Activated CD4-positive, alpha-beta T cell treated with anti-CD3 and anti-CD28 coated beads for 24 hours (primary cell): ENCODE measurements around the gene SPACA7.

ENCODE experiments used
- DNase-seq, 2 donors: peaks; one replicate each; pipeline ENCODE4 v3.0.0-alpha.2; 2020; ENCODE audit warnings: low read depth in 2 of 2

The SPACA7 gene, protein sequence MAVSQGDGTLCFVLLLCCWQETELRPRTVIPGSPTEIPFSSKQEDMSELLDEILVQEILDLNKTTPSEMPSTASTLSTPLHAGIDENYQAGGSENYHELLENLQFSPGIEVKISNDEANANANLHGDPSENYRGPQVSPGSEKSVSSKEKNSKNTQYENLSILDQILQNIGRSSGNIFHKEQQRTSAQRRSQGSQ

DNA sequence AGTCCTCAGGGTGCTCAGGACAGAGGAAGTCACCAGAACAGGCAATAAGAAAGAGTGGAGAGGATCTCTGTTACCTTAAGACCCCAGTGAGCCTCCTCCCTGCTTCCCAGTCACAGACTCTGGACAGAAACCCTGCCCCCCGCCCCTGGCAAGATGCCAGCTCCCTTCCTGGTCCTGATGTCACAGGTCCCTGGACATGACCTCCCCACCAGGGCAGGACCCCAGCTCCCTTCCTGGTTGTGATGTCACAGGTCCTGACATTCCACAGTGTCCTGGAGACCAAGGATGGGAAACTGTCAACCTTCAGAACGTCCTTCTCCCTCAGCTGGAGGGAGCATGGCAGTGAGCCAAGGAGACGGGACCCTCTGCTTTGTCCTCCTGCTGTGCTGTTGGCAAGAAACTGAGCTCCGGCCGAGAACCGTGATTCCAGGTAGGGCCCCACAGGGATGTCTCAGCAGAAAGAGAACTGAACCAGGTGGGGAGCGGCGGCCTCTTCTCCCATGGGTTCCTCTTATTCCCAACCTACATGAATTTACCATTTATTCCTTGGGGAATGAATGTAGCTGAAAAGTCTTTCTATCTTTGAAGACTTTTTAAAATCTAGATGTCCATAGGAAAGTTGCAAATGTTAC, at the start of gene SPACA7:
SPACA7 (plus strand) TSS at position 306 of the 632 bp plus-strand sequence; CDS start at position 337, 31 bp downstream.
- no peak for DNase-seq

- no peak for DNase-seq
These were observed 49.3 kb upstream of the SPACA7 start for GRCh38 chr13:112326821-112327370.

DNA sequence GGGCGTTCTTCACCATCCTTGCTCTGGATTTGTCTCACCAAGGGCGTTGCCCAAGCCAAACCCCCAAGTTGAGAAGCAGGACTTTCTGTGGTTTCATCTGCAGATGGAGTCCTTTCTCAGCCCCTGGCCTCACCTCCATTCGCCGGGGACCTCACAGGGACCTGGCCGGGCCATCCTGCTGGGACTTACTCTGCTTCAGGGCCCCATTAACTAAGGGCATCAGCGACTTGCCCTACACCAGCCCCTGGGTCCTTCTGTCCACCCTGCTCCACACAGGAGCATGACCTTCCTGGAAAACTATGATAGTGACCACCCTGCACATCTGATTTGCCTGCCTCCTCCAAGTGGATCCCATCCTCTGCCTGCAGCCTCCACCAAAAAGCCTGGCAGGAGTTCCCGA, 47.2 kb upstream of the SPACA7 start:
- no peak for DNase-seq

DNA sequence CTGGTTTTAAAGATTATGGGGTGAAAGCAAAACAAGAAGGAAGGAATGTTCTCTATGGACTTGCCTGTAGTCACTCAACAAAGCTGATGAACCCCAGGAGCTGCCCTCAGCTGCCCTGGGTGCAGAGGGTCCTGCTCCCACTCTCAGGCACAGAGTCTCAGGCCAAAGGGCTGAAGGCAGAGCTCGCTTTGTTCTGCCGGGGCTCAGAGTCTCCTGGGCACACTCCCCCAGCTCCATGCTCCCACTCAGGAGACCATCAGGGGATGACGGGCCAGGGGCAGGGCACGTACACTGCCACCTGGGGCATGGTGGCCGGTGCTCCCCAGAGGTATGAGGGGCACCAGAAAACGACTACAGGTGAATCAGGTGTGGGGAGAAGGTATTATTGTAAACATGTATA, 46.8 kb upstream of the SPACA7 start:
- no peak for DNase-seq

DNA sequence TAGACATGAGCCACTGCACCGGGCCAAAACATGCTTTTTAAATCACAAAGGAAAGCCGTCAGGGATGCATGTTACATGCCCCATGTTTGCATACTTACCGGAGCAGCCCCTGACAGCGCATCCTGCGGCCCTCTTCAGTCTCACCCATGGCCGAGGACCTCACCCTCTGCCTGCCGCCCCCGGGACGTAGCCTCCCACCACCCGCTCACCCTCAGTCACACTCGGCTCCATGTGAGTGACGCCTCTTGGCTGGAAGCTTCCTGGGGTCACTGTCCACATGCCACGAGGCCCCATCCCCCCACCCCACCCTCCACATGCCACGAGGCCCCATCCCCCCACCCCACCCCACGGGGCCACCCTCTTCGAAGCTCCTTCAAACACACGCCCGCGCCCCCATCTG, 46.1 kb upstream of the SPACA7 start:
- no peak for DNase-seq

- no peak for DNase-seq
These were observed 45.4 kb upstream of the SPACA7 start for GRCh38 chr13:112330479-112331381.

DNA sequence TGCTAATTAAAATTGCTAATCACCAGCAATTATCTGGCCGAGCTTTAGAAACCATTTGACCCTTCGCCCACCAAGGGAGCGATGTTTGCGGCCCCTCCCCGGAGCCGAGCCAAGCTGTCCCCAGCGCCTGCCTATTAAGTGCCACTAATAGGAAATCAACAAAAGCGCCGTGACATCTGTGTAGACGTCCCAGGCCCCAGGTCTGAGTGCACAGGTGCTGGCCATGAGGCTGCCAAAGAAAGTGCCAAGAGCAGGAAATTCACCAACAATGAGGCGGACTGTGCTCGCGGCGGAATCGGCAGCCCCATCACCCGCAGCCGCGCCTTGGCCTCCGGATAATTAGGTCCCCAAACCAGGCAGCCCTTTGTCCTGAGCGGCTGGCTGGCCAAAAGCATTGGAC, 44.5 kb upstream of the SPACA7 start:
- DNase-seq: no peak

GRCh38 chr13:112332727-112333126, 43.4 kb upstream of the SPACA7 start:
- no peak for DNase-seq

DNA sequence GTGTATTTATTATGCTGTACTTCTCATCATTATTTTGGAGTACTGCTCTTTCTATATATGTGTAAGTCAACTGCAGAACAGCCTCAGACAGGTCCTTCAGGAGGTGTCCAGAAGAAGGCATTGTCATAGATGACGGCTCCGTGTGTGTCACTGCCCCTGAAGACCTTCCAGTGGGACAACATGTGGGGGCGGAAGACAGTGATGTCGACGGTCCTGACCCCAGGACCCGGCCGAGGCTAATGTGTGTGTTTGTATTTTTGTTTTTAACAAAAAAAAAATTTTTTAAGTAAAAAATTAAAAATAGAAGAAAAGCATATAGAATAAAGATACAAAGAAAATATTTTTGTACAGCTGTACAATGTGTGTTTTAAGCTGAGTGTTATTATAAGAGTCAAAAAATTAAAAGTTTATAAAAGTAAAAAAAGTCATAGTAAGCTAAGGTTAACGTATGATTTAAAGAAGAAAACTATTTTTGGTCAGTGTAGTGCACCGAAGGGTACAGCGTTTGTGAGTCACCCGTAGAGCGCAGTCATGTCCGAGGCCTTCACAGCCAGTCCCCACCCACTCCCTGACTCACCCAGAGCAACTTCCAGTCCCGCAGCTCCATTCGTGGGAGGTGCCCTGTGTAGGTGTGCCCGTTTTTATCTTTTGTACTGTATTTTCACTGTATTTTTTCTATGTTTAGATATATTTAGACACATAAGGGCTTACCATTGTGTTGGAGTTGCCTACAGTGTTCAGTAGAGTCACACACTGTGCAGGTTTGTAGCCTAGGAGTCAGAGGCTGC, 42.2 kb upstream of the SPACA7 start:
- no peak for DNase-seq

- no peak for DNase-seq
These were observed 41.0 kb upstream of the SPACA7 start for GRCh38 chr13:112335135-112335534.

- no peak for DNase-seq
These were observed 34.7 kb upstream of the SPACA7 start for GRCh38 chr13:112341446-112341845.

- no peak for DNase-seq
These were observed 34.0 kb upstream of the SPACA7 start for GRCh38 chr13:112341976-112342735.

GRCh38 chr13:112342841-112343361, 33.3 kb upstream of the SPACA7 start:
- DNase-seq: no peak

DNA sequence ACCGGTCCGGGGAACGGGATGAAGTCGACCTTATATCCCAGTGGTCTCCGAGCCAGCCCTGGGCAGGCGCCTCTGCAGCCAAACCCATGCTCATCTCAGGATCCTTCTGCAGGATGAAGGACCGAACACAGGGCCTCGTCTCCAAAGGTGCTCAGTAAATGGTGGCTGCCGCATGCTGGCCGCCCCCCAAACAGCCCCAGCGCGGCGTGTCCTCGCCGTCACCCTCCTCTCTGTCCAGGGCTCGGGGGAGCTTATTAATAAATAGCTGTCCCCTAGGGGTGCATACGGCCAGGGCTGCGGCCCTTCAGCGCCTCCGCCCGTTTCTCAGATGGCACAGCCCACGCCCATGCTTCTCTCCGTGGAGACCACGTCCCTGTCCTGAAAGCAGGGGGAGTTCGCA, 32.6 kb upstream of the SPACA7 start:
- DNase-seq: no peak

- no peak for DNase-seq
These were observed 30.4 kb upstream of the SPACA7 start for GRCh38 chr13:112345826-112346172.

DNA sequence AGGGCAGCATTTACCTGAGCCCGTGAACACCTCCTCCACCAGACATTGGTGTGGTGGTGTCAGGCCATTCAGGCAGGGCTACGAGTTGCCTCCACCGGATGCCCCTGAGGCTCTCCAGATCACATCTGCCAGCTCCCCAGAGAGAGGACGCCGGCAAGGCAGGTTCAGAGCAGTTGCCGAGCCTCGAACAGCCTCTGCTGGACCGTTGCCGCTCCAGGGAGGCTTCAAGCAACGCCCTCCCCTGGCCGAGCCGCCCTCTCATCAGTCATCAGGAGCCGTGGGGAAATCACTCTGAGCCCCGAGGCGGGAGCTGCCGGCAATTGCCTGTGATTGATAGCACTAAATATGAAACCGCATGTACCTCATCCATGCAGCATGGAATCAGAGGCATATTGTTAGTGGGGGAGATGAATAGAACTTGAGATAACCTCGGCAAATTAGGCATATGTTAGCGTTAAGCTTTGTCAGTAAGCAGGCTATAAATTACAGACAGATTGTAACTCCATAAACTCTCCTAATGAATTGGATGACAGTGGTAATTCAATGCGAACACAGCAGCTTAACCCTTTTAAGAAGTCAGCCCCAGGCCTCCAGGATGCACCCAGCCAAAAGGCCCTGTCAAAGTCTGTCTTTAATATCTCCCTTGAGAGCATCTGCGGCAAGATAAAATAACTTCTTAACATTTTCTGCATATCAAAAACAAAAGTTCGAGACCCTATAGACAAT, 29.8 kb upstream of the SPACA7 start:
- no peak for DNase-seq

DNA sequence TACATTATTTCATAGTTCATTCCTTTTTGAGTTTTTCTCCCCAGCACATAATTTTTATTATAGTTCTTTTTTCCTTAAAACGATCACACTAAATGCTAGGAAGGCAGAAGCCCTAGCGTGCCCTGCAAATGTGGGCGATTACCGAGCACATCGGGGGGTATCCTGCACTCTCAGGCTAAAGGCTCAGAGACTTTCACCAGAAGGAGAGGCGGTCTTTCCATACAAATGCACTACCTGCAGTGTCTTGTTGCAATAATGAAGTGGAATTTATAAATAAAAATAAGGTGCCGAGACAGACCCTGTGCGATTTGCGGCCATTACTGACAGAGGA, 29.3 kb upstream of the SPACA7 start:
- no peak for DNase-seq

DNA sequence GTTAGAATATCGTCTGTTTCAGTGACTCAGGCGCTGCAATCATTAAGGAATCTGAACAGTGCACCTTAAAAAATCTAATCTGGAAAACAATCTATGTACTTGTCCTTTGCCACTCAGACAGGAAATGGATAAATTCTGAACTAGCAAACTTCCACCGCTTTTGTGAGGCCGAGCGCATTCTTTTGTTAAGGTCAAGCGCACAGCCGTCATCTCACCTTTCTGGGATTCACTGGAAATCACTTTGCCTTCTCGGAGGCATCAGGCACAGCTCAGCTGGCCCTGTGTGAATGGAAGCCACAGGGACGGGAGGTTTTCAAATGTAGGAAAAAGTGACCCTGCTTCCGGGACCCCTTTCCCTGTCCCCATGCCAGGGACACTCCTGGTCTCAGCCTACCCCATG, 28.2 kb upstream of the SPACA7 start:
- DNase-seq: no peak

GRCh38 chr13:112348642-112349345, 27.4 kb upstream of the SPACA7 start:
- DNase-seq: no peak

GRCh38 chr13:112349681-112350080, 26.5 kb upstream of the SPACA7 start:
- no peak for DNase-seq
